Measurements from ENCODE around the gene SNX4.

DNA sequence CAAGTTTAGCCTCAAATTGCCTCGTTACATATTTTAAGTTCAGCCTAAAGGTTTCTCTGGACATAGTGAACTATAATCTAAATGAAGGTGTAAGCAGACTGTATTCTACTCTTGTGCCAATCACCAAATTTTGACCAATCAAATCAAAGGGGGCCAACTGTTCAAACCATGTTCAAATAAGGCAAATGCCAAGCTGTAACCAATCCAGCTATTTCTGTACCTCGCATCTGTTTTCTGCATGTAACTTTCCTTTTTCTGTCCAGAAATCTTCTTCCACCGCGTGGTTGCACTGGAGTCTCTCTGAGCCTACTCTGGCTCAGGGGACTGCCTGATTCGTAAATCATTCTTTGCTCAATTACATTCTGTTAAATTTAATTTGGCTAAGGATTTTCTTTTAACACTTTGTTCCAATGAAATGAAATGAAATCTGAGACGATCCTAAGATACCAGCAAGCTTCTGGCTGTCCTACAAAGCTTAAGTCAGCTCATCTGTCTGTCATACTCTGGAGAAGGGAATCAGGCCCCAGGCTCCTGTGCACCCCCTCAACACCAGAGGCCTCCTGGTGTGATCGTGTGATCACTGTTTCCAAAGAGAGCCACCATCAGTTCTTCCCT lies 91.7 kb downstream of the SNX4 start:
- no peak for TF ChIP-seq EZH2 (IDR thresholded peaks at IDR 0.05; ENCODE audit: borderline replicate concordance, low read length)
- TF ChIP-seq, protein P1, sequence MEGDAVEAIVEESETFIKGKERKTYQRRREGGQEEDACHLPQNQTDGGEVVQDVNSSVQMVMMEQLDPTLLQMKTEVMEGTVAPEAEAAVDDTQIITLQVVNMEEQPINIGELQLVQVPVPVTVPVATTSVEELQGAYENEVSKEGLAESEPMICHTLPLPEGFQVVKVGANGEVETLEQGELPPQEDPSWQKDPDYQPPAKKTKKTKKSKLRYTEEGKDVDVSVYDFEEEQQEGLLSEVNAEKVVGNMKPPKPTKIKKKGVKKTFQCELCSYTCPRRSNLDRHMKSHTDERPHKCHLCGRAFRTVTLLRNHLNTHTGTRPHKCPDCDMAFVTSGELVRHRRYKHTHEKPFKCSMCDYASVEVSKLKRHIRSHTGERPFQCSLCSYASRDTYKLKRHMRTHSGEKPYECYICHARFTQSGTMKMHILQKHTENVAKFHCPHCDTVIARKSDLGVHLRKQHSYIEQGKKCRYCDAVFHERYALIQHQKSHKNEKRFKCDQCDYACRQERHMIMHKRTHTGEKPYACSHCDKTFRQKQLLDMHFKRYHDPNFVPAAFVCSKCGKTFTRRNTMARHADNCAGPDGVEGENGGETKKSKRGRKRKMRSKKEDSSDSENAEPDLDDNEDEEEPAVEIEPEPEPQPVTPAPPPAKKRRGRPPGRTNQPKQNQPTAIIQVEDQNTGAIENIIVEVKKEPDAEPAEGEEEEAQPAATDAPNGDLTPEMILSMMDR (IDR thresholded peaks at IDR 0.05; ENCODE audit: low read length) = no peak
